Kidney capillary endothelial cell (primary cell): ENCODE results near the gene ZNF236.
"Not testable (repeated sequence)": the region's sequence is repeated elsewhere in the genome, so short reads cannot be mapped to it uniquely, and the experiment has no call there.

ENCODE experiments used
- DNase-seq: peaks from one replicate; pipeline ENCODE4 v3.0.0-alpha.2; 2018; ENCODE audit warnings: low spot score

ZNF236 gene

DNA sequence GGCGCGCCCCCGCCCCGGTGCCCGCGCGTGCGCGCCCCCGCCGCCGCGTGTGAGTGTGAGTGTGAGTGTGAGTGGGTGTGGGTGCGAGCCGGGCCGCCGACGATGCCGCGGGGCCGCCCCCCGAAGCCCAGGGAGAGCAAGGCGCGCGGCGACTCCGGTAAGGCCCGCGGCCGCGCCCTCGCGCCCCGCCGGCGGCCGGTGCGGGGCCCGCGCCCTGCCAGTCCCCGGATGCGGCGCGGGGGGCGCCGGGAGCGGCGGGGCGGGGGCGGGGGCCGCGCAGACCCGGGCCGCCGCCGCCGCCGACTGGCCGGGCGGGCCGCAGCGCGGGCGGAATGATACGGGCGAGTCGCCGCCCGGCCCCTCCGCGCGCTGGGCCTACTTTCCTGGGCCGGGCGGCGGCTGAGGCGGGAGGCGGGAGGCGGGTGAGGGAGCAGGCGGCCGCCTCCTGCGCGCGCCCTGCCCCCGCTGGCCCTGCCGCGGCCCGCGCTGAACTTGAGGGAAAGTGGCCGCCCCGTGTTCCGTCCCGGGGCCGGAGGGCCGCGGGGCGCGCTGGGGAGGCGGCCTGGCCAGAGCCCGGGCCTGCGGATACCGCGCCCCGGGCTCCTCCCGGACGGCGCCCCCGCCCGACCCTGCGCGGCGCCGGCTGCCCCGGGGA, at the start of gene ZNF236:
Gene ZNF236, plus strand, starts transcription at position 52 of the 655 bp plus-strand sequence. Its CDS starts 51 bp downstream, at position 103.
- no peak for DNase-seq

DNA sequence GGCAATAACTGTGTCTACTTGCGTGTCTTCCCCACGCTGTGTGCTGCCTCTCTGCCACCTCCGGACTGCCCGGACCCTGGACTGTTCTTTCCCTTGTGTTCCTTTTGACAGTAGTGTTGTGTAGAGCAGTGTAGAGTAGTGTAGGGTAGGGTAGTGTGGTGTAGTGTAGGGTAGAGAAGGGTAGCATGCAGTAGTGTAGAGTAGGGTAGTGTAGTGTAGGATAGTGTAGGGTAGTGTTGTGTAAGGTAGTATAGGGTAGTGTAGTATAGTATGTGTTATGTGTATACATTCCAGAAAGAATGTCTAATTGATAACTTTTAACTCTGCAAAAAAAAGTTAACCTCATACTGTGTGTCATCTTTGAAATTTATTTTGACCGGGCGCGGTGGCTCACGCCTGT, 49.7 kb upstream of the ZNF236 start:
- DNase-seq, result no peak

DNA sequence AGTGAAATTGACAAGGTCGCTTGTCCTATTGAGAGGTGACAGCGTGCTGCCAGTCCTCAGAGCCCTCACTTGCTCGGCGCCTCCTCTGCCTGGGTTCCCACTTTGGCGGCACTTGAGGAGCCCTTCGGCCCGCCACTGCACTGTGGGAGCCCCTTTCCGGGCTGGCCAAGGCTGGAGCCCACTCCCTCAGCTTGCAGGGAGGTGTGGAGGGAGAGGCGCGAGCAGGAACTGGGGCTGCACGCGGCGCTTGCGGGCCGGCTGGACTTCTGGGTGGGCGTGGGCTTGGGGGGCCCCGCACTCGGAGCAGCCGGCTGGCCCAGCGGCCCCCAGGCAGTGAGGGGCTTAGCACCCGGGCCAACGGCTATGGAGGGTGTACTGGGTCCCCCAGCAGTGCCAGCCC, 45.3 kb upstream of the ZNF236 start:
- not testable (repeated sequence) for DNase-seq

DNA sequence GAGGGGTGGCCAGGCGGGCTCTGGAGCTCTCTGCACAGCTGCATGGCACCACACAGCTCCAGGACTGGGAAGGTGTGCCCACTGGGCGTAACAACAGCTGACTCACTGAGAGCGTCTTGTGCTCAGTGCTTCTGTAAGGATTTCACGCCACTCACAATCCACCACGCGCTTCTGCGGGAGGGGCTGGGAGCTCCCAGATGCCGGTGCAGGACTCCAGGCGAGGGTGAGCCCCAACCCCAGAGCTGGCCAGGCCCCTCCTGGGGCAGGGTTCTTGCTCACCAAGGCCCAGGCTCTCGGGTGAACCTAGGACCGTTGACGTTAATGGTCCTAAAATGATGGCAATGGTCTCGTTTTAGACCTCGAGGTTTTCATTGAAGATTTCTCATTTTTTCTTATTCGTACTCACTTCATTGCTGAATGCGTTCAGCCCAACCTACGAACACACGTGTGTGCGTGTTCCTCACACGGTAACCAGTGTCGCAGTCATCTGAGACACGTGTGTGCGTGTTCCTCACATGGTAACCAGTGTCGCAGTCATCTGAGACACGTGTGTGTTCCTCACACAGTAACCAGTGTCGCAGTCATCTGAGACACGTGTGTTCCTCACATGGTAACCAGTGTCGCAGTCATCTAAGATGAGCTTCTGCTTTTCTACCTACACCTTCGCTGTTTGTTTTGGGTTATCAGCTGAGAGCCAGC, 38.4 kb upstream of the ZNF236 start:
- no peak for DNase-seq

DNA sequence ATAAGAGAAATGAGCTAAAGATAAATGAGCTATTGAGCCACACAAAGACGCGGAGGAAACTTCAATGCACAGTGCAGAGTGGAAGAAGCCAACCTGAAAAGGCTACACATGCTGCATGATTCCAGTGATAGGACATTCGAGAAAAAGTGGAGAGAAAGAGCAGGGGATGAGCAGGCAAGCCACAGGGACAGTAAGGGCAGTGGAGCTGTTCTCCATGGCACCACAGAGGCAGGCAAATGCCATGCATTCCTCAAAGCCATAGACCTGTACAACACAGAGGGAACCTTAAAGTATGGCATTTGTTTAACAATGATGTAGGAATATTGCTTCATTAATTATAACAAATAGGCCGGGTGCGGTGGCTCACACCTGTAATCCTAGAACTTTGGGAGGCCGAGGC, 36.5 kb upstream of the ZNF236 start:
- no peak for DNase-seq

DNA sequence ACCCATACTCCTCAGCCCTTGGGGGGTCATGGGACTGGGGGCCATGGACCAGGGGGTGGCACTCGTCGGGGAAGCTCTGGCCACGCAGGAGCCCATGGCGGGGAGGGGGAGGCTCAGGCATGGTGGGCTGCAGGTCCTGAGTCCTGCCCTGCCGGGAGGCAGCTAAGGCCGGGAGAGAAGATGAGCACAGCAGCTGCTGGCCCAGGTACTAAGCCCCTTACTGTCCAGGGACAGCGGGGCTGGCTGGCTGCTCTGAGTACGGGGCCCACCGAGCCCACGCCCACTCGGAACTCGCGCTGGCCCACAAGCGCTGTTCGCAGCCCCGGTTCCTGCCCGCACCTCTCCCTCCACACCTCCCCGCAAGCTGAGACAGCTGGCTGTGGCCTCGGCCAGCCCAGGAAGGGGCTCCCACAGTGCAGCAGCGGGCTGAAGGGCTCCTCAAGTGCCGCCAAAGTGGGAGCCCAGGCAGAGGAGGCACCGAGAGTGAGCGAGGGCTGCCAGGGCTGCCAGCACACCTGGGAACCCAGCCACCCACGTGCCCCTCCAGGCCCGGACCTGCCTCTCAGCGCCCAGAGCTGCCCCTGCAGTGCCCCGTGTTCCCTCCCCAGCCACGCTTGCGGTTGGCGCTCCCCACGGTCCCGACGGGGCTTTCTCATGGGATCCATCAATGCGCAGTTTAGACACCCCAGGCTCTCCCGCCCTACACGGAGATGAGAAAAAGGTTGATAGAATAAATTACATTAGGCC, 33.6 kb upstream of the ZNF236 start:
- DNase-seq, result no peak

DNA sequence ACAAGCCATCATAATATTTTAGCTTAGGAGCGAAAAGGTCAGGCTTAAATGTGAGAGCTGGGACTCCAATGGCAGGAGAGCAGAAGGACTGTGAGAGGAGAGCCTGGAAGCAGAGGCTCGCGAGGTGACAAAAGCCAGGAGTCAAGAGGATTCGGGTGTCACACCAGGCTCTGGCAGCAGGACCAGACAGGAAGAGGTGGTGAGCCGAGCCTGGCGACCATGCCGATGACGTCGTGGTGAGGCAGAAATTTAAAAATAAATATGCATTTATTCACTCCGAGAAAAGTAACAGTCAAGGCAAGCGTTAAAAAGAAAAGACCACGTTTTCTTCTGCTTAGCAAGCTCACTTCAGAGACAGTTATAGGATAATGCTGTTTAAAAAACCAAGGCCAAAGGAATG, 31.3 kb upstream of the ZNF236 start:
- no peak for DNase-seq

DNA sequence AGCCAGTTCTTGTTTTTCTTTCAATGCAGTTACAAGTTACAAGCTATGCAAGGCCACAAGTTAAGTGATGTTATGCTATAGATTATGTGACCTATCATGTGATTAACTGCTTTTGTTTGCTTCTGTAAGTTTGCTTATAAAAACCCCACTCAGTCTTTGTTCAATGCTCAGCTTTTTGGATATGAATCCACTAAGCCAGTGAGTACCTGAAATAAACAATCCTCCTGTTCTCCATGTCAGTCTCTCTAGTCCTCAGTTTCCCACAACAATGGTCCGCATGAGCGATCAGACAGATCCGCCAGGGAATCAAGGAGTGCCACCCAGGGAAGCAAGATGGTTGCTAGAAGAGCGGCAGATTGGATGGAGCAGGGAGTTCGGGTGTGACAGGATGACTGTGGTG, 30.7 kb upstream of the ZNF236 start:
- no peak for DNase-seq

DNA sequence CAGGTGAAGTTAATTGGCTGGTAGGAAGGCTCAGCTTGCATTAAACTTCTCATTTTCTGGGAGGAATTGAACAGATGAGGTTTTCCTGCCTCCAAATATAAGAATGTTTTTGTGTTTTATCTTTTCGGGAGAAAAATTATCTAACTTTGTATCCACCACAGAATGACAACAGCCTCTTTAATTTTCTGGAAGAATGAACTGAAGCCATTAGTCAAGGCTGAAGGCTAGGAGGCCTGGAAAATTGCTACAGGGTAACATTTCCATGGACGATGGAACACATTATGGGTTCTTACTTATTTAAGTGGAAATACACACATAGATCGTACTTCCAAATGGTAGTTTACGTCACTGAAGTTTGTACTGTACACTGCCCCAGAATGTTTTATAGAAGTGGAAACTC, 28.0 kb upstream of the ZNF236 start:
- no peak for DNase-seq

DNA sequence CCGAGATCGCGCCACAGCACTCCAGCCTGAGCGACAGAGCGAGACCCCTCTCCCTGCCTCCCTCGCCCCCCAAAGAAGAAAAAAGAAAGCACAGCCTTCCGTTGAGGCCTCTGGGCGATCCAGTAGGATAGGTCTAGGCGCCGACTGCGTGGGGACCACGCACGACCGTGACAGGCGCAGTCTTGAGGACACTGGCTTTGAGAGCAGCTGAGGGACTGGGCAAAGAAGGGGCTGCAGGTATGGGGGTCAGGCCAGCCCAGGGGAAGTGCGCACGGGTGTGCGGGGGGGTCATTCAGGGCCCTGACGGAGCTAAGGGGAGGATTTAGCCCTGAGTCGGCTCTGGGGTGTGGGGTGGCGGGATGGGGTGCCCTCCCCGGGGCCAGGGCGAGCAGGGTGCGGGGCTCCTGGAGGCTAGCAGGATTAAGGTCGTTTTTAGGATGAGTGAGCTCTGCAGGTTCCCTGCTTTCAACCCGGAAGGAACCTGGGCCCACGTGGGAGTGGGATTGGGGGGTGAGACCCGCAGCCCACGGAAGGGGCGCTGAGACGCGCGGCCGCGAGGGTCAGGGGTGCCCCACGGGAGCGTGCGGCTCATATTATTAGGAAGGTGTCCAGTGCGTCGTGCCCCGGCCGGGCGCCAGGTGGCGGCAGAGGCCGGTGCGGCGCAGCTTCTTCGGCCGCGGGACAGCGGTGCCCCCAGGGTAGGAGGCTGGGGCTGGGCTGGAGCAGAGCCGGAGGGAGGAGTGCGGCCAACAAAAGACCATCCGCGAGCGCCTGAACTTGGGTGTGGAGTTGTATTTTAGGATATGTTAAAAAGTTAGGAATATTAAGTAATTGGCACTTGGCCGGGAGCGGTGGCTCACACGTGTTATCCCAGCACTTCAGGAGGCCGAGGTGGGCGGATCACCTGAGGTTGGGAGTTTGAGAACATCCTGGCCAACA, 20.5 kb upstream of the ZNF236 start:
- DNase-seq, result no peak

DNA sequence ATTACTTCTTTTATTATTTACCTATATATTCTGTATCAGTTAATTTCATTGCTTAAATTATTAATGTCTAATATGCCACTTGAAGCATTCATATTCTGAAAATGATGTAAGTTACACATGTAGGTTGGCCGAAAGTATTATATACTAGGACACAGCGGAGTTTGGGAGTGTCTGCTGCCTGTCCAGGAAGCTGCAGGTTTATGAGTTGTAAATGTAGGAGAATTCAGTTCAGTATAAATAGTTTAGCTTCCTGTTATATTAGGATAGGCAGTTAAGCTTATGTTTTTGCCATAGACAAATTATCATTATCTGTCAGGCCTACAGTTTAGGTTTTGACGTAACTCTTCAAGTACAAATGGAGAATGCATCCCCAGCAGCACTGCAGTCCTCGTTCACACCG, 18.9 kb upstream of the ZNF236 start:
- no peak for DNase-seq

DNA sequence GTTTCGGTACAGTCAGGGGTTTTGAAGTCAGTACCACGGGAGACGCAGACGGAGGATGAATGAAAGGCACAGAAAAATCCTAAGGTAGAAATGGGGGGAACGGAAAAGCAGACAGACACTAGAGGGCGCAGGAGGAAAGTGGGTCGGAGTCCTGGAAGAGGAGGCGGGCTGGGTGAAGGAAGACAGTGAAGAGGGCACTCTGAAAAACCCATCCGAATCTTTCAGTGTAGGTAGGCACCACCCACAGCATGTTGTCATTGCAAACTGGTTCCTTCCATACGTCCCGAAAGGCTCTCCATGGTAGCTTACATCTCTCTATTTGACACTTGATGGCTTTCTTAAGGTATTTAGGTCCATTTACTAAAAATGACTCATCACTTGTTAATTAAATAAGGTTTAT, 18.5 kb upstream of the ZNF236 start:
- no peak for DNase-seq

DNA sequence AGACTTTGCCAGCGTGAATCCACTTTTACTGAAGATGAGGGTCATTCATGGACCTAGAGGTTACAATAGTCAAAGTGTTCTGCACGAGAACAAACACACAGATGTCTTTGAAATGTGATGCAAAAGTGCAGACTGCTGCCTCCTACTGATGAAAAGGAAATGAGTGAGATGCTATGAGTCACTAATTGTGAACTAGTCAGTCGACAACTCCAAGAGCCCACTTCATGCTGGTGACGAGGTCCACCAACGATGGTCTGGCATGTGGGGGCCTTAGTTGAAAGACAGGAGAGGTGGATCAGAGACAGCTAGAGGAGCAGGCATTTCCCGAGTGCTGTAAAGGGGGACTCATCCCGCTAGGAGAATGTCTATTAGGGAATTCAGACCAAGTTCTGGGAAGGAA, 17.1 kb upstream of the ZNF236 start:
- DNase-seq, result peak; percentile 85

DNA sequence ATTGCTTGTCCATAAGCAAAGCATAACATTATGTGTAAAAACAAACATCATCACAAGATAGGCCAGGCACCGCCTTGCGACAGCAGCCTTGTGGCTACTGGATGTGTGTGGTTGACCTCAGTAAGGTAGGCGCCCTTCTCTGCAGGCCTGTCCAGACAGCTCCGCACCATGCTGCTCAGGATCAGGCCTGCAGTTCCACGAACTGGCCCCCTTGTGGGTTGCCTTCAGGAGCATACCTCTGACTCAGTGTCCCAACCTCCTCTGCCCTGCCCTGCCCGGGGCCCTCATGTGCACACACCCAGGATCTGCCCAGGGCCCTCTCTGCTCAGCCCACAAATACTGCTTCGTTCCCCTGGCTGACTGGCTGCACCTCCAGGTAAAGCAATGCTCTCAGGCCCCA, 16.1 kb upstream of the ZNF236 start:
- DNase-seq, result no peak

DNA sequence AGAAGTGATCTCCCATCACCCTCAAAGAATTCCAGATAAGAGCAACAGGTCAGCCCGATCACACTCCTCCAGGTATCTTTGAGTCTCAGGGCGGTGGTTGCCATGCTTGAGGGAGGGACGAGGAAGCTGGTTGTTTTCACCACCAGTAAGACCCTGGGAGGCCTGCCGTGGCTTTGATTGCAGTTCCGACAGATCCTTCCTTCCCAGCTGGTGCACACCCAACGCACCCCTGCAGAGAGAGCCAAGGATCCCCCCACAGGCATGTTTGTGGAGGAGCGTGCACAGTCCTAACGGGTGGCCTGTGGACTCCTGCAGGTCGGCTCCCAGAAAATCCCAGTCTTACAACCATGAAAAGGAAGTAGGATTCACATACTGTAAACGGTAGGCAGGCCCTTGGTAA, 13.8 kb upstream of the ZNF236 start:
- DNase-seq, result no peak

DNA sequence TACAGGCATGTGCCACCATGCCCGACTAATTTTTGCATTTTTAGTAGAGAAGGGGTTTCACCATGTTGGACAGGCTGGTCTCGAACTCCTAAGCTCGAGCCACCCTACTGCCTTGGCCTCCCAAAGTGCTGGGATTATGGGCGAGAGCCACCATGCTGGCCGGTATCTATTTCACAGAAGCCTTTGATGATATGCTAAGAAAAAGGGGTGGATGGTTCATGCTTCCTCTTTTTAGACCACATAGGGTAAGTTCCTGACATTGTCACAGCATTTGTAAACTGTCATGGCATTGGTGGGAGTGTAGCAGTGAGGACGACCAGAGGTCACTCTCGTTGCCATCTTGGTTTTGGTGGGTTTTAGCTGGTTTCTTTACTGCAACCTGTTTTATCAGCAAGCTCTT, 10.8 kb upstream of the ZNF236 start:
- not testable (repeated sequence) for DNase-seq

DNA sequence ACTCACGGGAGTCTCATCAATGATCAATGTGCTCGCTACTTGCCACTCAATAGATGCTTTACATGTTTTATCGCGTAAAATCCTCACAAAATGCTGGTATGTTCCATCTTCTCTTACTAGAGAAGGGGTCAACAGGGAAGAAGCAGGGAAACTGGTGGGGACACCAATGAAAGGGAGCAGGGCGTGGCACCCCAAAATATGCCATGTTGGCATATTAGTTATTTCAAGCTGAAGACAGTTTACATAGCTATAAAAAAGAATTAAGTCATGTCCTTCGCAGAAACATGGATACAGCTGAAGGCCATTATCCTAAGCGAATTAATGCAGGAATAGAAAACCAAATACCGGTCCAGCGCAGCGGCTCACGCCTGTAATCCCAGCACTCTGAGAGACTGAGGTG, 8.1 kb upstream of the ZNF236 start:
- DNase-seq, result no peak

DNA sequence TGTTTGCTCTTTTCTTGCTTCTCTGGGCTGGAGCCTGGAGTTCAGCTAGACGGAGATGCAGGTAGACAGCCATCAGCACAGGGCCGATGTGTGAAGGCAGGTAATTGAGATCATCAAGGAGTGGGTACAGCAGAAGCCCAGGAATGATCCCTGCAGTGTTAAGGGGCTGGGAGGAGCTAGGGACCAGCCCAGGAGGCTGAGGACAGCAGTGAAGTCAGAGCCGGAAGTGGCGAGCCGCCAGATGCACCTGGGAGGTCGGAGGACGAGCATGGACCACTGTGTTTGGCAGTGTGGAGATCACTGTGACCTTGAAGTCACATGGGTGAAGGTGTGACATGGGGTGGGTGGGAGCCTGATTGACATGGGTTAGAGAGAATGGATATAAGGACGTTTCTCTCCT, 6.2 kb upstream of the ZNF236 start:
- DNase-seq, result no peak

DNA sequence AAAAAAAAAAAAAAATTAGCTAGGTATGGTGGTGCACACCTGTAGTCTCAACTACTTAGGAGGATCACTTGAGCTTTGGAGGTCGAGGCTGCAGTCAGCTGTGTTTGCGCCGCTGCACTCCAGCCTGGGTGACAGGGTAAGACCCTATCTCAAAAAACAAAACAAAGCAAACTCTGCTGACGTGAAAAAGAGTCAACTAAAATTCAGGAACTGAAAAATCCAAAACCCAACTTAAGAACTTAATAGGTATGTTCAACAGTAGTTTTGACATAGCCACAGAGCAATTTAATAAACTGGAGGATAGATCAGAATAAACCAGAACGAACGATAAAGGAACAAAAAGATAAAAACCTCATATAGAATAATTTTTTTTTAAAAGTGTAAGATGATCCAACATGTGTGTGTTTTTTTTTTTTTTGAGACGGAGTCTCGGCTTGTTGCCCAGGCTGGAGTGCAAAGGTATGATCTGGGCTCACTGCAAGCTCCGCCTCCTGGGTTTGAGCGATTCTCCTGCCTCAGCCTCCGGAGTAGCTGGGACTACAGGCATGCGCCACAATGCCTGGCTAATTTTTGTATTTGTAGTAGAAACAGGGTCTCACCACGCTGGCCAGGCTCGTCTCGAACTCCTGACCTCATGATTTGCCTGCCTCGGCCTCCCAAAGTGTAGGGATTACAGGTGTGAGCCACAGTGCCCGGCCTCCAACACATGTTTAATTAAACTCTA, 4.3 kb upstream of the ZNF236 start:
- DNase-seq, result no peak

DNA sequence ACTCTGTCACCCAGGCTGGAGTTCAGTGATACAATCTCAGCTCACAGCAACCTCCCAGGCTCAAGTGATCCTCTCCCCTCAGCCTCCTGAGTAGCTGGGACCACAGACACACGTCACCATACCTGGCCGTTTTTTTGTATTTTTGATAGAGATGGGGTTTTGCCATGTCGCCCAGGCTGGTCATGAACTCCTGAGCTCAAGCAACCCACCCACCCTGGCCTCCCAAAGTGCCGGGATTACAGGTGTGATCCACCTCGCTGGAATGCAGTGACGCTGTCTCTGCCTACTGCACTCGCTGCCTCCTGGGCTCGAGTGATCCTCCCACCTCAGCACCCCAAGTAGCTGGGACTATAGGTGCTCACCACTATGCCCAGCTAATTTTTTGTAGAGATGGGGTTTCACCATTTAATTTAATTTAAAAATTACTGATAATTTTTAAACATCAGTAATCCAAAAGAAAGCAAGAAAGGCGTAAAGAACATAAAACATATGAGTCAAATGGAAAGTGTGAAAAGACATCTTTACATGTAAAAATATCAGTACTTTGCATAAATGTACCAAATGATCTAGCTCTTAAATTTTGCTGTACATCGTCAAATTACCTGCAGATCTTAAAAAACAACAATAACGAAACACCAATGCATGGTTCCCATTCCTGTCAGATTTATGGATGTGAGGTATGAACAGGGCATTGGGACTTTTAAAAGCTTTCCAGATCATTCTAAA, 2.8 kb upstream of the ZNF236 start:
- DNase-seq, result no peak

DNA sequence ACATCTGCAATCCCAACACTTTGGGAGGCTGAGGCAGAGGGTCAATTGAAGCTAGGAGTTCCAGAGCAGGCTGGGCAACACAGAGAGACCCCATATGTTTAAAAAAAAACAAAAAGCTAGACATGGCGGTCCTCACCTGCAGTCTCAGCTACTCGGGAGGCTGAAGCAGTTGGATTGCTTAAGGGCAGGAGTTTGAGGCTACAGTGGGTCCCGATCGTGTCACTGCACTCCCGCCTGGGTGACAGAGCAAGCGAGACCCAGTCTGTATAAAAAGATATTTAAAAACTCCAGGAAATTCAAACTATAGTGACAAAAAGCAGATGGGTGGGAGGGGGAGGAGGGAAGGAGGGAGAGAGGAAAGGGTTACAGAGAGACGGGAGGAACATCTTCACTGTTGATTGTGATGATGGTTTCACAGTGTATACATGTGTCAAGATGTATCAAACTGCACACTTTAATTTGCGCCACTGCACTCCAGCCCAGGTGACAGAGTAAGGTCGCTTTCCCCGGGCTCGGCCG, 942 bp upstream of the ZNF236 start:
- DNase-seq, result no peak
